DND-41 (cell line): ENCODE measurements around the gene VANGL1.

Experiments
- EZH2 ChIP-seq: IDR thresholded peaks from 3 replicates; pipeline ENCODE4 v1.6.1; 2012; ENCODE audit warnings: borderline replicate concordance, low read depth, mild to moderate bottlenecking, moderate library complexity, low read length, inconsistent platforms; ENCODE audit not compliant: severe bottlenecking
- TF ChIP-seq, protein P1 (sequence below): IDR thresholded peaks from 2 replicates; pipeline ENCODE4 v1.5.1; 2012; ENCODE audit warnings: borderline replicate concordance, low read length, moderate library complexity, mild to moderate bottlenecking; ENCODE audit not compliant: poor library complexity, severe bottlenecking; ENCODE audit errors: extremely low read depth

DNA sequence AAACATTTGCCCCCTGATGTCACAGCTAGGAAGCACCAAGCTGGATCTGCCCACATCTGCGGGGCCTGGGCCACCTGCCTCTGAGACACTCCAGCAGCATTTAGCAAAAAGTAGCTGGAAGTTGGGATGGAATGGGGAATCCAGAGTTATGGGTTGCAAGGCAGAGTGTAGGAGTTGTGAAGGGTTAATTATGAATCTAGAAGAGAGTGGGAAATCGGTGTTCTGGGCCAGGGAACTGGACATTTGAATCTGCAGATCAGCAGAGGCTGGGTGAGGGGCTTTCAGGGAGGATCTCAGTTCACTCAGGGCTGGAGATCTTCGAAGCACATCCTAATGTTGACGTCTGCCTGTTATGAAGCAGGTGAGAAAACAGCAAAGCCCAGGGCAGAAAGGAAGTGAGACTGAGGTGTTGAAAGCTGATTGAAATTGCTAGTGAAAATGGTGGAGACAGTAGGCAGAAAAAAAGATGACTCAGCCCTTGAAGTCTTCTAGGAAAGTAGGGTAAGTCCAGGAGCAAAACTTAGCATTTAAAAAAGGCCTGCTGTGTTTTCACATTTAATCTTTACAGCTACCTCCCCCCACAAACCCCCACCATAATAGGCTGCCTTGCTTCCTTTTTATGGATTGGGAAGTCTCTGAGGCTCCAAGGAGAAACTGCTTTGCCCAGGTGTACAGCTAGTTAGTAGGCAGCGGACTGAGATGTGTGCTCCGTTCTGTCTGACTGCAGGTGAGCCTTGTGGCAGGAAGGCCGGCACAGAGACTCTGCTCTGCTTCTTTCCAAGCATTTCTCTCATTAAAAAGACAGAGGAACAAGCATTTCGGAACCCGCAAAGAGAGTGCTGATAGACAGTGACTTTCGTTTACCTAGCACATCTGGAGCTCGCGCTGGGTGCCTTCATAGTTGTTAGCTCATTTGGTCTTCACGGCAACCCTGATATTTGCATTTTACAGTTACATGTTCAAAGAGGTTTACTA is 7.2 kb downstream of the VANGL1 start:
- TF ChIP-seq, protein P1, sequence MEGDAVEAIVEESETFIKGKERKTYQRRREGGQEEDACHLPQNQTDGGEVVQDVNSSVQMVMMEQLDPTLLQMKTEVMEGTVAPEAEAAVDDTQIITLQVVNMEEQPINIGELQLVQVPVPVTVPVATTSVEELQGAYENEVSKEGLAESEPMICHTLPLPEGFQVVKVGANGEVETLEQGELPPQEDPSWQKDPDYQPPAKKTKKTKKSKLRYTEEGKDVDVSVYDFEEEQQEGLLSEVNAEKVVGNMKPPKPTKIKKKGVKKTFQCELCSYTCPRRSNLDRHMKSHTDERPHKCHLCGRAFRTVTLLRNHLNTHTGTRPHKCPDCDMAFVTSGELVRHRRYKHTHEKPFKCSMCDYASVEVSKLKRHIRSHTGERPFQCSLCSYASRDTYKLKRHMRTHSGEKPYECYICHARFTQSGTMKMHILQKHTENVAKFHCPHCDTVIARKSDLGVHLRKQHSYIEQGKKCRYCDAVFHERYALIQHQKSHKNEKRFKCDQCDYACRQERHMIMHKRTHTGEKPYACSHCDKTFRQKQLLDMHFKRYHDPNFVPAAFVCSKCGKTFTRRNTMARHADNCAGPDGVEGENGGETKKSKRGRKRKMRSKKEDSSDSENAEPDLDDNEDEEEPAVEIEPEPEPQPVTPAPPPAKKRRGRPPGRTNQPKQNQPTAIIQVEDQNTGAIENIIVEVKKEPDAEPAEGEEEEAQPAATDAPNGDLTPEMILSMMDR: no peak
- no peak for TF ChIP-seq EZH2
